Osteocyte (in vitro differentiated cells): ENCODE data around the gene NRG3. TPM values are rescaled to one million over a fixed set of nuclear protein-coding genes. Genes with fewer than 3 reads are reported as not detected.

Source experiments
- DNase-seq: peaks from one replicate; pipeline ENCODE4 v3.0.0; 2021; ENCODE audit warnings: mixed read lengths; ENCODE audit not compliant: unreplicated experiment; ENCODE audit errors: extremely low spot score
- H3K27ac Mint-ChIP-seq: one replicate; pipeline ENCODE4 v1.8.0; 2021; ENCODE audit warnings: mild to moderate bottlenecking, mixed read lengths; ENCODE audit not compliant: unreplicated experiment
- H3K27me3 Mint-ChIP-seq: one replicate; pipeline ENCODE4 v1.8.0; 2021; ENCODE audit warnings: mixed read lengths; ENCODE audit not compliant: unreplicated experiment
- H3K36me3 Mint-ChIP-seq: one replicate; pipeline ENCODE4 v1.8.0; 2021; ENCODE audit warnings: mixed read lengths; ENCODE audit not compliant: unreplicated experiment
- H3K4me1 Mint-ChIP-seq: one replicate; pipeline ENCODE4 v1.8.0; 2021; ENCODE audit warnings: mixed read lengths; ENCODE audit not compliant: unreplicated experiment
- H3K4me3 Mint-ChIP-seq: one replicate; pipeline ENCODE4 v1.8.0; 2021; ENCODE audit warnings: mild to moderate bottlenecking, moderate library complexity, mixed read lengths; ENCODE audit not compliant: unreplicated experiment
- H3K9me3 Mint-ChIP-seq: one replicate; pipeline ENCODE4 v1.8.0; 2021; ENCODE audit warnings: mixed read lengths; ENCODE audit not compliant: unreplicated experiment
- total RNA-seq: library from RNA; stranded (reverse); gene quantifications from 2 replicates; pipeline ENCODE4 v1.2.1, GENCODE V29; 2021
- TF ChIP-seq, protein P1 (sequence below): fragments of 200-600 bp; sonication (generic); IDR thresholded peaks from 2 replicates; pipeline ENCODE4 v1.5.0; 2021; ENCODE audit warnings: antibody characterized with exemption, mild to moderate bottlenecking, moderate library complexity

NRG3 gene
- total RNA-seq, 1 donor from 2014 or later, result not detected

- no peak overlapping the region for H3K4me3 Mint-ChIP-seq
- DNase-seq, result no peak
- no peak overlapping the region for H3K27ac Mint-ChIP-seq
- H3K9me3 Mint-ChIP-seq, result peaks cover 21% of the 10 kb centered on the region
- H3K36me3 Mint-ChIP-seq, result no peaks in the 10 kb centered on the region
- peaks cover 4% of the 10 kb centered on the region for H3K4me1 Mint-ChIP-seq
- TF ChIP-seq, protein P1, sequence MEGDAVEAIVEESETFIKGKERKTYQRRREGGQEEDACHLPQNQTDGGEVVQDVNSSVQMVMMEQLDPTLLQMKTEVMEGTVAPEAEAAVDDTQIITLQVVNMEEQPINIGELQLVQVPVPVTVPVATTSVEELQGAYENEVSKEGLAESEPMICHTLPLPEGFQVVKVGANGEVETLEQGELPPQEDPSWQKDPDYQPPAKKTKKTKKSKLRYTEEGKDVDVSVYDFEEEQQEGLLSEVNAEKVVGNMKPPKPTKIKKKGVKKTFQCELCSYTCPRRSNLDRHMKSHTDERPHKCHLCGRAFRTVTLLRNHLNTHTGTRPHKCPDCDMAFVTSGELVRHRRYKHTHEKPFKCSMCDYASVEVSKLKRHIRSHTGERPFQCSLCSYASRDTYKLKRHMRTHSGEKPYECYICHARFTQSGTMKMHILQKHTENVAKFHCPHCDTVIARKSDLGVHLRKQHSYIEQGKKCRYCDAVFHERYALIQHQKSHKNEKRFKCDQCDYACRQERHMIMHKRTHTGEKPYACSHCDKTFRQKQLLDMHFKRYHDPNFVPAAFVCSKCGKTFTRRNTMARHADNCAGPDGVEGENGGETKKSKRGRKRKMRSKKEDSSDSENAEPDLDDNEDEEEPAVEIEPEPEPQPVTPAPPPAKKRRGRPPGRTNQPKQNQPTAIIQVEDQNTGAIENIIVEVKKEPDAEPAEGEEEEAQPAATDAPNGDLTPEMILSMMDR, result no peak
- no peaks in the 10 kb centered on the region for H3K27me3 Mint-ChIP-seq
Observed at GRCh38 chr10:81959016-81959415, 84.0 kb downstream of the NRG3 start.

- Mint-ChIP-seq H3K27me3 (no peaks in the 10 kb centered on the region), H3K4me3 (no peak overlapping the region), H3K9me3 (peaks cover 18% of the 10 kb centered on the region), H3K4me1 (peaks cover 4% of the 10 kb centered on the region), H3K36me3 (no peaks in the 10 kb centered on the region), H3K27ac (no peak overlapping the region)
- TF ChIP-seq, protein P1, result no peak
- DNase-seq, result no peak
Observed at GRCh38 chr10:81961451-81962184, 86.6 kb downstream of the NRG3 start.

DNA sequence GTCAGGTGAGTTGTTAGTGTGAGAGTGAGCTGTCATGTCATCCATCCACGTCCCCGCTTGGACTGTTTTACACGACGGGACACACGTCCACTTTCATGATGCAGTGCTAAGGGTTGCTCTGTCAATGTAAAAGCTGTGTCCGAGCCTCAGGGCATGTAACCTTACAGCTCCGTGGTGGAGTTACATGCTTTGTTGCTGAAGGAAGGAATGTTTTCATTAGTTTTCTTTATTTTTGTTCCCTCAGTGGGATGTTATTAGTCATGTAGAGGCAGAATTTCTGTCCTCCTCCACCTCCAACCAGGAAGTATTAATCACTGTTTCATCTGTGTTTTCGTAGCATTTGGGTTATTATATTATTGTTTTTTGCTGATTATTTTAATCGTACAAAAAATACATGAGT lies 88.6 kb downstream of the NRG3 start:
- TF ChIP-seq, protein P1, result no peak
- Mint-ChIP-seq H3K36me3 (no peaks in the 10 kb centered on the region), H3K27me3 (no peaks in the 10 kb centered on the region), H3K27ac (no peak overlapping the region), H3K9me3 (peaks cover 16% of the 10 kb centered on the region), H3K4me3 (no peak overlapping the region), H3K4me1 (peaks cover 2% of the 10 kb centered on the region)
- no peak for DNase-seq

DNA sequence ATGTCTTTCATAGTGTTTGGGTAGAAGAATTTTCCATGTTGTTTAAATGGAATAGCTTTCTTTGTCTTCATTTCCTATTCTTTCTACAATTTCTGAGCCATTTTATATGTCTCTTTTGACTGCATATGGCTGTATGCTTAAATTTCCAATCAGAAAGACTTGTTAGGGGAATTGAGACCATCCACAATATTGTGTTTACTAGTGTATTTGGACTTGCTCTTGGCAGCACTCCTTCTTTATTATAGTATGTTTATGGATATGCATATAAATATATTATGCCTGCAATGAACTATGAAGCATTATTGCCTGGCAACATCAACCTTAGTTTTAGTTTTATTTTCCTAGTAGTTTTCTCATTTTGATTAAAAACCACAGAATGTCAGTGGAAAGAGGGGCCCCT lies 92.7 kb downstream of the NRG3 start:
- no peak overlapping the region for H3K4me3 Mint-ChIP-seq
- H3K27me3 Mint-ChIP-seq, result no peaks in the 10 kb centered on the region
- peaks cover 2% of the 10 kb centered on the region for H3K4me1 Mint-ChIP-seq
- no peak for DNase-seq
- H3K27ac Mint-ChIP-seq, result no peak overlapping the region
- TF ChIP-seq, protein P1, result no peak
- H3K36me3 Mint-ChIP-seq, result no peaks in the 10 kb centered on the region
- H3K9me3 Mint-ChIP-seq, result peaks cover 21% of the 10 kb centered on the region

GRCh38 chr10:81969136-81969535 lies 94.1 kb downstream of the NRG3 start:
- TF ChIP-seq, protein P1, result no peak
- Mint-ChIP-seq H3K4me3 (no peak overlapping the region), H3K36me3 (no peaks in the 10 kb centered on the region), H3K27me3 (no peaks in the 10 kb centered on the region), H3K9me3 (peaks cover 25% of the 10 kb centered on the region), H3K27ac (no peak overlapping the region), H3K4me1 (no peaks in the 10 kb centered on the region)
- DNase-seq, result no peak
